Right renal pelvis (tissue), 4 donors: ENCODE data around the gene TCF12. TPM values are rescaled to one million over a fixed set of nuclear protein-coding genes. Genes with fewer than 3 reads are reported as not detected.
A peak's percentile ranks its signal among the peaks of the same experiment; 100 is the strongest.
"Not testable (repeated sequence)": the region's sequence is repeated elsewhere in the genome, so short reads cannot be mapped to it uniquely, and the experiment has no call there.

Experiments used
- DNase-seq, 4 donors: peaks; one replicate each; pipeline ENCODE4 v3.0.0-alpha.2; 2013; ENCODE audit warnings: low read depth in 4 of 4, low spot score in 3 of 4, missing footprints in 1 of 4
- polyA plus RNA-seq, 4 donors: library from polyadenylated mRNA; unstranded; fragments of 120-200 nt; gene quantifications; one replicate each; pipeline ENCODE4 v1.2.1, GENCODE V29; 2013; ENCODE audit not compliant: insufficient read length in 4 of 4

The TCF12 gene
- polyA plus RNA-seq, 4 donors, result 138 to 207 (median 199) TPM

DNA sequence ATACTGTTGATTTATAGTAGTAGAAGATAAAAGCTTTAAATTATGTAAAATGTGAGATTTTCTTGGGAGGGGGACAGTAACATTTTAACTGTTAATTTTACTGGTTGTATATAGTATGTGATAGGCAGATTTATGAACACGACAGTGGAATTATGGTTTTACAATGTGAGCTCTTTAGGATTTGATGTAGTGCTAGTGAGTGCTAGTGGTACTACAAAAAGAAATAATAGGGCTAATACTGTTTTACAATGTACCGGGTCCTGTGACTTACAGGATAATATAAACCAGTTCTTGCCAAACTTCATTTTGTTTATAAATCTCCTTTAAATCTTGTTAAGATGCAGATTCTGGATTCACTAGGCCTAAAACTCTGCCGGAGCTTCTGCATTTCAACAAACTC is 165.7 kb downstream of the TCF12 start:
- DNase-seq, result no peak

- DNase-seq, result no peak
These were observed 166.8 kb downstream of the TCF12 start for GRCh38 chr15:57085267-57085666.

DNA sequence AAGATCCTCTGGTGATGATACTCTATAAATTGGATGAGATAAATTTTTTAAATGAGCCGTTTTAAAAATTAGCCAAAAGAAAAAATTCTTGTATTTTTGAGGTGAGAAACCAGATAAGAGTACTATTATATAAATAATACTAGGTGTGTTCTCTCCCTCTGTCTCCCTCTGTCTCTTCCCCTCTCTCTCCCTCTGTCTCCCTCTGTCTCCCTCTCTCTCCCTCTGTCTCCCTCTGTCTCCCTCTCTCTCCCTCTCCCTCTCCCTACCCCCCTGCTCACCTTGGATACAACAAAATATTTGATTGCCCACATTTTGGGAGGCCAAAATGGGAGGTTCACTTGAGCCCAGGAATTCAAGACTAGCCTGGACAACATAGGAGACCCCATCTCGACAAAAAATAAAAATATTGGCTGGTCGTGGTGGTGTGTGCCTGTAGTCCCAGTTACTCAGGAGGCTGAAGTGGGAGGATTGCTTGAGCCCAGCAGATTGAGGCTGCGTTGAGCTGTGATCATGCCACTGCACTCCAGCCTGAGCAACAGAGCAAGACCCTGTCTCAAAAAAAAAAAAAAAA is 168.5 kb downstream of the TCF12 start:
- DNase-seq, result no peak

DNA sequence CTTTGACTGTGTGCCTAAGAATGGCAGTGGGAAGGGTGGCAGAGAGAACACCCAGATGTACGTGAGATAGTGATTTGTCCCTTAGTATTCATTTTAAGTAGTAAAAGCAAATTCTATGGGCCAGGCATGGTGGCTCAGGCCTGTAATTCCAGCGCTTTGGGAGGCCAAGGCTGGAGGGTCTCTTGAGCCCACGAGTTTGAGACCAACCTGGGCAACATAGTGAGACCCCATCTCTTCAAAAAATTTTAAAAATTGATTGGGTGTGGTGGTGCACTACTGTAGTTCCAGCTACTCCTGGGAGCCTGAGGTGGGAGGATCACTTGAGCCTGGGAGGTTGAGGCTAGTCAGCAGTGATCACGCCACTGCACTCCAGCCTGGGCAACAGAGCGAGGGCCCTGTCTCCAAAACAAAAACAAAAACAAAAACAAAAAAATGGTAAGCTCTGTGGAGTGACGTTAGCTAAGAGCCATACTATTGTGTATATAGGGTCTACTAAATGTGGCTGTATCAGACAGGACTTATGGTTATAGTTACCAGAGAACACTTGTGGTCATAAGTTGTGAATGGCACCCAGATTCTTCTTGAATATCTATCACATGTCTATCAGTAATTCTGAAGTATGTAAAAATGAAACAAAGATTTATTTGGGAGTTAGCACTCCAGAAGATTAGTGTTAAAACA is 171.5 kb downstream of the TCF12 start:
- no peak for DNase-seq

- DNase-seq, result peak in 3 of 4 donors; percentile 33 to 58 (median 56)
These were observed 172.0 kb downstream of the TCF12 start for GRCh38 chr15:57090496-57090859.

GRCh38 chr15:57091636-57092035 is 173.2 kb downstream of the TCF12 start:
- no peak for DNase-seq

- DNase-seq, result no peak
These were observed 173.8 kb downstream of the TCF12 start for GRCh38 chr15:57092252-57092651.

DNA sequence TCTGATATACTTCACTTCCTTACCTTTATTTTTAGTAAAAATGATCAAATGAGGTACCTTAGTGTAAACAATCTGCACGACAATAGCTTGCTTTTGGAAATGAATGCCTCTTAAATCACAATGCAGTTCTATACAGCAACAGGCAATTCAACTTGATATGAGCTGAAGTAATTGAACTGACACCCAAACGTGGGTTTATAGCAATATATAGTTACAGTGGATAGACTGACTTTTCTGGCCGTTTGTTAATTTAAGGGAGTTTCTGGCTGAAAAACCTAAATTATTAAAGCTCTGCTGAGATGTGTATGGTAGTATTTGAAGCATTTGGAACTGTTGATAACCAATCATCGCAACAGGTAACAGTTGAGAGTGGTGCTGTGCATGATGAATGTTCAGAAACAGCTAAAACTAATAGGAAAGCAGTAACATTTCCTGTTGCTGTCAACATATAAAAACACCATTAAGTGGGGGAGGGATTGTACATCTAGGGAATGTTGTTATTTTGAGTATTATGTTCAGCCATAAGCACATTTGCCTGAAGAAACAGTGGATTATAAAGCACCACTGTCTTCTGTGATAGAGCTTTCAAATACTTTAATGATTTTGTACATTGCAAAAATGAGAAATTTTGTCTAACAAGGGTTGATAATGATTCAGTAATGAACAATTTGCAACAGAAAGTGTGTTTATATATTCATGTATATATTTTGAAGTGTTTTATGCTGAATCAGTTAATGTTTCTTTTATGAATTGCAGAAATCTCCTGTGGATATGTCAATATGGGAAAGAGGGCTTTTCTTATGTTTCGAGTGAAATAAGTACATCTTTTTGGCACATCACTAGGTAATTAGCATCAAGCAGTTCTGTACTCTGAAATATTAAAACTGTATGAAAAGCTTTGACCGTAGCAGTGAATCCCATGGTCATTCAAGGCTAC is 176.1 kb downstream of the TCF12 start:
- no peak for DNase-seq

- DNase-seq, result no peak
These were observed 177.5 kb downstream of the TCF12 start for GRCh38 chr15:57095896-57096295.

DNA sequence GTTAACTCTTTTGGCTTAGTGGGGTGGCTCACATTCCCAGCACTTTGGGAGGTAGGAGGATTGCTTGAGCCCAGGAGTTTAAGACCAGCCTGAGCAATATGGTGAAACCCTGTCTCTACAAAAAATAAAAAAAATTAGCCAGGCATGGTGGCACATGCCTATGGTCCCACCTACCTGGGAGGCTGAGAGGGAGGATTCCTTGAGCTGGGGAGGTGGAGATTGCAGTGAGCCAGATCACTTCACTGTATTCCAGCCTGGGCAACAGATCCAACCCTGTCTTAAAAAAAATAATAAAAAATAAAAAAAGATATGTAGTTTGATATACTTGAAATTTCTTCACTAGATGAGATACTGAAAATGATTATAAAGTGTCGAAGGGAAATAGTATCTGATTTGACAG is 178.8 kb downstream of the TCF12 start:
- no peak for DNase-seq

DNA sequence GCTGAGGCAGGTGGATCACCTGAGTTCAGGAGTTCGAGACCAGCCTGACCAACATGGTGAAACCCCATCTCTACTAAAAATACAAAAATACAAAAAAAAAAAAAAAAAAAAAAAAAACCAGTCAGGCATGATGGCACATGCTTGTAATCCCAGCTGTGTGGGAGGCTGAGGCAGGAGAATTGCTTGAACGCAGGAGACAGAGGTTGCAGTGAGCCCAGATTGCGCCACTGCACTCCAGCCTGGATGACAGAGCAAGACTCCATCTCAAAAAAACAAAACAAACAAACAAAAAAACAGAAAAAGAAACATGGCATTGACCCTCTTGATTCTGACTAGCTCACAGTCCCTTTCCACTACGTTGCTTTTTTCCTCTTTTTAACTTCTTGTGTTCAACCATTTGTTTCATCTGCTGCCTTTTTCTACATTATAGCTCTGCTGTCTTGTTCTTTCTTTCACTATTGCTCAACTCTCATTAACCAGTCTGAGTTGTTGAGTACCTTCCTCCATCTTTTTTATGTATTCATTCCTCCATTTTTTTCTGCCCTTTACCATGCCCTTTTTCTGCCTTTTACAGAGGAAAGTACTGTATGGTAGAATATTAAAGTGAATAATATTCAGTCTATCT is 179.6 kb downstream of the TCF12 start:
- not testable (repeated sequence) for DNase-seq

- DNase-seq, result no peak
These were observed 180.5 kb downstream of the TCF12 start for GRCh38 chr15:57098896-57099295.

DNA sequence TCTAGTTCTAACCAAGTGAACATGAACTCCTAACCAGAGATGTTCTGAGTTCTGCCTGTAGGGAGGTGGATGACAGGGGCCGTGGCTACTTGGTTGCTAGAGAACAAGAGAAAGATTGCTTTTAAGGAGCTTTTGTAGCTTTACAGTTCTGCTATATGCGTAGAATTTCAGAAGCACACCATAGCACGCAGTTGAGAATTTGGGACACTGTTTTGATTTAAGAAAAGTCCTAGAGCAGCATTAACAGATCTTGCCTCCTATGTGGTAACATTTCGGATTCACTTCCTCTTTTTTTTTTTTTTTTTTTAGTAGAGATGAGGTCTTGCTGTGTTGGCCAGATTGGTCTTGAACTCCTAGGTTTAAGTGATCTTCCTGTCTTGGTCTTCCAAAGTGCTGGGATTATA is 181.7 kb downstream of the TCF12 start:
- no peak for DNase-seq

- no peak for DNase-seq
These were observed 184.4 kb downstream of the TCF12 start for GRCh38 chr15:57102858-57103257.

- DNase-seq, result no peak
These were observed 189.9 kb downstream of the TCF12 start for GRCh38 chr15:57108296-57108695.

DNA sequence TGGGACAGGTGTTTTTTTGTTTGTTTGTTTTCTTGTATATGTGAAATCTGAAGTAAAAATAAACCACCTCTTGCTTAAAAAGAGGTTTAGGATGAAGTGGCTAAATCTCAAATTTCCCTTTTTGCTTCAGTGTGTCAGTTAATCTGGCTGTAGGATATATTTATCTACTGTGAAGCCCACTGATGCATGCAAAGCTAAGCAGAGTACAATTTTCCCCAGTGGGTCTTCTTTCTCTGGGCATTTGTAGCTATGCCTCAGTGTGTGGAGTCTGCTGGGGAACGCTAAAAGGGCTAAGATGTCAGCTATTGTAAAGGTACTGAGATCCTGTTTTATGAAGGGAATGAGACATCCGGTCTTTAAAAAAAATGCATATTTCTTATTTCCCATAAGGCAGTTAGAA is 190.6 kb downstream of the TCF12 start:
- no peak for DNase-seq

DNA sequence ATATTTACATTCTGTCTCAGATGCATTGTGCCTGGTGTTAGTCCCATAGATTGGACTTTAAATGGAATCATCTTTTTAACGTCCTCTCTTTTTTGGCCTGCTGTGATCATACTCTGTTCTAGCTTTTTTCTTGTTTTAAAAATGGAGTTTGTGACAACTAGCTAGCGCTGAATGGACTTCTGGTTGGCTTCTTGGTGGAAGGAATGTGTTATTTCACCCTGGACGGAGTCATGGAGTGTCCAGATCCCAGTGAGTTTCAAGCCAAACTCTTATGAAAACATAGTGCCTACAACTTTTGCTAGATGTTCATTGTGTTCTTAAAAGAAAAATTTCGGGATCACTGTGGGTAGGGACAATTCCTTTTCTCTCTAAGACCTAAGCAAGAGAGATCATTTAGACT is 192.6 kb downstream of the TCF12 start:
- no peak for DNase-seq

DNA sequence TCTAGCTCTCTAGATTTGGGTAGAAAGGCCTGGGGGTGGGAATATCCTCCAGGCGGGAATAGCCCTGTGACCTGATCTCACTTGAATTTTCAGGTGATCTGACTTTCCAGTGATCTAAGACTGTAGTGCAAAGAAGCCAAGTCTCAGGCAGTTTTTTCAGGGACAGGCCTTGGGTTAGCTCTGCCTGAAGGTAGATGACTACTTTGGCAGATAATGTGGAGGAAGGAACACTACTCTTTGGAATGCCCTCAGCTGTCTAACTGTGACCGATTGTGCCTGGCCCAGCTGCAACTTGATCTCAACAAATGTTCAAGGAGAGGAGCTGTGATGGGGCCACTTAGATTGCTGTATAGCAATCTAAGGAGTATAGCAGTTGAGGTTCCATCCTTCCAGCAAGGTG is 193.7 kb downstream of the TCF12 start:
- DNase-seq, result no peak

GRCh38 chr15:57114070-57114469 is 195.6 kb downstream of the TCF12 start:
- no peak for DNase-seq

GRCh38 chr15:57118013-57118799 is 199.8 kb downstream of the TCF12 start:
- no peak for DNase-seq
